Measurements from ENCODE around the gene RASSF3.
A peak's percentile ranks its signal among the peaks of the same experiment; 100 is the strongest.
"Not testable (repeated sequence)": the region's sequence is repeated elsewhere in the genome, so short reads cannot be mapped to it uniquely, and the experiment has no call there.

RASSF3 gene

GRCh38 chr12:64610079-64610659 lies at the start of gene RASSF3:
Gene RASSF3, plus strand, starts transcription at chr12:64610495. Its CDS starts 138 bp downstream, at chr12:64610633.
- DNase-seq (ENCODE audit: low read depth in 2 of 2, low spot score in 1 of 2) = peak; percentile 31 to 49

GRCh38 chr12:64561302-64562136 lies 48.8 kb upstream of the RASSF3 start:
- no peak for DNase-seq (ENCODE audit: low read depth in 2 of 2, low spot score in 1 of 2)

GRCh38 chr12:64566122-64566521 lies 44.2 kb upstream of the RASSF3 start:
- DNase-seq (ENCODE audit: low read depth in 2 of 2, low spot score in 1 of 2) = no peak

- no peak for DNase-seq (ENCODE audit: low read depth in 2 of 2, low spot score in 1 of 2)
Measured at GRCh38 chr12:64566831-64567517, 43.3 kb upstream of the RASSF3 start.

GRCh38 chr12:64567570-64567969 lies 42.7 kb upstream of the RASSF3 start:
- no peak for DNase-seq (ENCODE audit: low read depth in 2 of 2, low spot score in 1 of 2)

- no peak for DNase-seq (ENCODE audit: low read depth in 2 of 2, low spot score in 1 of 2)
Measured at GRCh38 chr12:64568298-64568697, 42.0 kb upstream of the RASSF3 start.

- DNase-seq (ENCODE audit: low read depth in 2 of 2, low spot score in 1 of 2) = no peak
Measured at GRCh38 chr12:64569923-64570691, 40.2 kb upstream of the RASSF3 start.

GRCh38 chr12:64571411-64571810 lies 38.9 kb upstream of the RASSF3 start:
- DNase-seq (ENCODE audit: low read depth in 2 of 2, low spot score in 1 of 2) = no peak

- no peak for DNase-seq (ENCODE audit: low read depth in 2 of 2, low spot score in 1 of 2)
Measured at GRCh38 chr12:64572241-64572640, 38.1 kb upstream of the RASSF3 start.

GRCh38 chr12:64574837-64575236 lies 35.5 kb upstream of the RASSF3 start:
- DNase-seq (ENCODE audit: low read depth in 2 of 2, low spot score in 1 of 2) = no peak

- DNase-seq (ENCODE audit: low read depth in 2 of 2, low spot score in 1 of 2) = no peak
Measured at GRCh38 chr12:64577046-64577445, 33.2 kb upstream of the RASSF3 start.

GRCh38 chr12:64578566-64578965 lies 31.7 kb upstream of the RASSF3 start:
- DNase-seq (ENCODE audit: low read depth in 2 of 2, low spot score in 1 of 2) = no peak

- DNase-seq (ENCODE audit: low read depth in 2 of 2, low spot score in 1 of 2) = no peak
Measured at GRCh38 chr12:64580681-64581080, 29.6 kb upstream of the RASSF3 start.

- no peak for DNase-seq (ENCODE audit: low read depth in 2 of 2, low spot score in 1 of 2)
Measured at GRCh38 chr12:64582114-64582513, 28.2 kb upstream of the RASSF3 start.

- no peak for DNase-seq (ENCODE audit: low read depth in 2 of 2, low spot score in 1 of 2)
Measured at GRCh38 chr12:64582862-64583261, 27.4 kb upstream of the RASSF3 start.

- DNase-seq (ENCODE audit: low read depth in 2 of 2, low spot score in 1 of 2) = not testable (repeated sequence)
Measured at GRCh38 chr12:64583395-64583770, 26.9 kb upstream of the RASSF3 start.

GRCh38 chr12:64583771-64584421 lies 26.4 kb upstream of the RASSF3 start:
- DNase-seq (ENCODE audit: low read depth in 2 of 2, low spot score in 1 of 2) = no peak

- no peak for DNase-seq (ENCODE audit: low read depth in 2 of 2, low spot score in 1 of 2)
Measured at GRCh38 chr12:64585104-64585503, 25.2 kb upstream of the RASSF3 start.

- no peak for DNase-seq (ENCODE audit: low read depth in 2 of 2, low spot score in 1 of 2)
Measured at GRCh38 chr12:64587447-64587846, 22.8 kb upstream of the RASSF3 start.

GRCh38 chr12:64590183-64590582 lies 20.1 kb upstream of the RASSF3 start:
- DNase-seq (ENCODE audit: low read depth in 2 of 2, low spot score in 1 of 2) = no peak

Data from stimulated activated CD8-positive, alpha-beta memory T cell treated with anti-CD3 and anti-CD28 coated beads, Interleukin-4, amount 100 ng/mL, for 1 hour (primary cell).